Skeletal muscle tissue (tissue), 4 donors: ENCODE results near the gene MYH7. TPM values are rescaled to one million over a fixed set of nuclear protein-coding genes. Genes with fewer than 3 reads are reported as not detected.

Experiments
- H3K27ac ChIP-seq: one replicate; pipeline ENCODE4 v1.7.0; 2013; ENCODE audit warnings: mild to moderate bottlenecking, low read depth, low read length, inconsistent platforms
- H3K27me3 ChIP-seq, 3 donors: one replicate each; pipeline ENCODE4 v1.7.0; 2013; ENCODE audit warnings: low read length in 3 of 3; ENCODE audit not compliant: control insufficient read depth in 3 of 3, insufficient read depth in 3 of 3
- H3K36me3 ChIP-seq, 3 donors: one replicate each; pipeline ENCODE4 v1.7.0; 2013; ENCODE audit warnings: low read length in 3 of 3; ENCODE audit not compliant: control insufficient read depth in 3 of 3, insufficient read depth in 3 of 3
- H3K4me1 ChIP-seq, 3 donors: one replicate each; pipeline ENCODE4 v1.7.0; 2013; ENCODE audit warnings: low read length in 3 of 3, mild to moderate bottlenecking in 3 of 3; ENCODE audit not compliant: control insufficient read depth in 3 of 3, insufficient read depth in 3 of 3
- H3K4me3 ChIP-seq, 3 donors: one replicate each; pipeline ENCODE4 v1.7.0; 2013; ENCODE audit warnings: low read length in 3 of 3
- H3K9ac ChIP-seq, 3 donors: one replicate each; pipeline ENCODE4 v1.7.0; 2013; ENCODE audit warnings: low read length in 3 of 3, mild to moderate bottlenecking in 3 of 3, moderate library complexity in 2 of 3, low read depth in 1 of 3
- H3K9me3 ChIP-seq, 3 donors: one replicate each; pipeline ENCODE4 v1.7.0; 2013; ENCODE audit warnings: low read length in 3 of 3; ENCODE audit not compliant: control insufficient read depth in 3 of 3
- total RNA-seq: library from RNA; depleted of rRNA; stranded (reverse); fragments of >200 nt; gene quantifications from one replicate; pipeline ENCODE4 v1.2.3, GENCODE V29; 2014
- donor health status: Osteomylitis.

The MYH7 gene
- total RNA-seq, 1 donor from 2014 or later, result 426 TPM

DNA sequence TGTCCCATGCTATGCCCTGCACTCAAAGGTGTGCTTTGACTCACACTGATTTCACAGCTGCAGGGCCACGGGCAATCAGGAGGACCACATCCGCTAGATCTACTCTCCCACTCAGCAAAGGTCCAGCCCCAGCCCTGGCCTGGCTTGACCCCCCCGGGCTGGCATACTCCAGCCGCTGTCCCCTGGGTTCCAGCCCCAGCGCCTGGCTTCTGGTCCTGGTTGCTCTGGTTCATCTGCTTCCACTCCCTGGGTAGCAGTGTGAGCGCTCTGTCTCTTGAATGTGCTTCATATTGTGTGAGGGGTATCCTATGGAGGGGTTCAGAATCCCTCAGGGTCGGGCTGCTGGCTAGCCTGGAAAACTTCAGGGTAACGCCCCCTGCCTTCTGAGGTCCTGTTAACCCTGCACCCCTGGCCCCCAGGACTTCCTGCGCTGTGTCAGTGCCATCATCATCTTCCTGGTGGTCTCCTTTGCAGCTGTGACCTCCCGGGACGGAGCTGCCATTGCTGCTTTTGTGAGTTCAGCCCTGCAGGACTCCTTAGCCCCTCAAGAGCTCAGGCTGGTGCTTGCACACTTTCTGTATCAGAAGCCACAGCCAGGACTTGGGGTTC, 56.7 kb downstream of the MYH7 start:
- Histone ChIP-seq H3K4me3 (no peak overlapping the region), H3K27ac (no peak overlapping the region), H3K9ac (no peak overlapping the region), H3K27me3 (peaks cover 0 to 9% (median 0%) of the 10 kb centered on the region in 3 donors), H3K36me3 (peaks cover 3 to 34% (median 11%) of the 10 kb centered on the region in 3 donors), H3K4me1 (no peaks in the 10 kb centered on the region), H3K9me3 (no peaks in the 10 kb centered on the region)

DNA sequence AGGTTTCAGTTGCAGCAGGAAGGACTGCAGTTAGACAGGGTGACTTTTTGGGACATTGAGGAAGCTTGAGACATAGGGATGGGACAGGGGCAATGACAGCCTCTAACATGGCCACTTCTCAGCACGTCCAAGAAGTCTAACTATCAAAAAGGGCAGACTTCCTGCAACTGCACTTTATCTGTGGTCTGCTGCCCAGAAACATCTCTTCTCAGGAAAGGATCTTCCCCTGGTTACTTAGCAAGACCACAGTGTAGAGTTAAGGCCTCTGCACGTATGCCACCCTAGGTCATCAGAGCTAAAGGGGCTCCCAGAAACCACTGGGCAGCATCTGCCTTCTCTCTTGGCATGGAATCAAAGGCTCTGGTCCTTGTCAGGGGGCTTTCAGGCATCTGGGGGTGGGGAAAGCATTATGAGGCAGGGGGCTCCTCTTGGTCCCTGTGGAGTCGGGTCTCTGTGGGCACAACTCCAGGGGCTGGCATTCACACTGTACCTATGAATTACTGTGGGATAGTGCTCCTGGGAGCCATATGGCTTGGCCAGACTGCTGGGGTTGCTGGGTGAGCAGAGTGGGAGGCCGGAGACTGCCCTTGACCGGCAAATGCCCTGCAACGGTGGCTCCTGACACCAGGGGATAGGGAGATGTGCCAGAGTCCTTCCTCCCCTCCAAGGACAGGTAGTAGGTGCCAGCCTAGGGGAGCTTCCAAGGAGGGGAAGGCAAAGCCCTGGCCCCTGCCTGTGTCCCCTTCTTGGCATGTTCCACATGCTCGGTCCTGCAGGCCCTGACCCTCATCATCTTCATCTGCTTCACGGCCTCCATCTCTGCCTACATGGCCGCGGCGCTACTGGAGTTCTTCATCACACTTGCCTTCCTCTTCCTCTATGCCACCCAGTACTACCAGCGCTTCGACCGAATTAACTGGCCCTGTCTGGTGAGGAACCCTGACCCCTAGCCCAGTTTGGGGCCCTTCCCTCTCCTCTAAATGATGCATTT, 57.6 kb downstream of the MYH7 start:
- Histone ChIP-seq H3K27me3 (peaks cover 0 to 9% (median 0%) of the 10 kb centered on the region in 3 donors), H3K4me3 (no peak overlapping the region)

DNA sequence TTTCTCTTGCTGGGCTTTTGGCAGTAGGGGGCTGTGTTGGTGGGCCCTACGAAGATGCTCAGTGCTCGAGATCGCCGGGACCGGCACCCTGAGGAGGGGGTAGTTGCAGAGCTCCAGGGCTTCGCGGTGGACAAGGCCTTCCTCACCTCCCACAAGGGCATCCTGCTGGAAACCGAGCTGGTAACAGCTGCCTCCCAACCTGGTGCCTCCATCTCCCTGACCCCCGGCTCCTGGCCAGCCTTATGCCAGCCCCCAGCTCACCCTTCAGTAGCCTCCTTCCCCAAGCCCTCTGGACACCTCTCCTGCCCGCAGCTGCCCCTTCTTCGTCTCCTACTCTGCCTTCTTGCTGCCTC, 58.3 kb downstream of the MYH7 start:
- peaks cover under 1 to 19% (median 3%) of the 10 kb centered on the region in 3 donors for H3K36me3 ChIP-seq
- no peaks in the 10 kb centered on the region for H3K4me1 ChIP-seq
- H3K27me3 ChIP-seq, result peaks cover 0 to 9% (median 0%) of the 10 kb centered on the region in 3 donors
- H3K9me3 ChIP-seq, result no peaks in the 10 kb centered on the region
- no peak overlapping the region for H3K27ac ChIP-seq
- H3K9ac ChIP-seq, result peak overlapping the region in 1 of 3 donors; percentile 21
- H3K4me3 ChIP-seq, result no peak overlapping the region

More for the DNA sequence above, 57.6 kb downstream of the MYH7 start:
- Histone ChIP-seq H3K27ac (no peak overlapping the region), H3K9me3 (no peaks in the 10 kb centered on the region), H3K9ac (peak overlapping the region in 1 of 3 donors; percentile 21), H3K36me3 (peaks cover 3 to 26% (median 8%) of the 10 kb centered on the region in 3 donors), H3K4me1 (no peaks in the 10 kb centered on the region)

DNA sequence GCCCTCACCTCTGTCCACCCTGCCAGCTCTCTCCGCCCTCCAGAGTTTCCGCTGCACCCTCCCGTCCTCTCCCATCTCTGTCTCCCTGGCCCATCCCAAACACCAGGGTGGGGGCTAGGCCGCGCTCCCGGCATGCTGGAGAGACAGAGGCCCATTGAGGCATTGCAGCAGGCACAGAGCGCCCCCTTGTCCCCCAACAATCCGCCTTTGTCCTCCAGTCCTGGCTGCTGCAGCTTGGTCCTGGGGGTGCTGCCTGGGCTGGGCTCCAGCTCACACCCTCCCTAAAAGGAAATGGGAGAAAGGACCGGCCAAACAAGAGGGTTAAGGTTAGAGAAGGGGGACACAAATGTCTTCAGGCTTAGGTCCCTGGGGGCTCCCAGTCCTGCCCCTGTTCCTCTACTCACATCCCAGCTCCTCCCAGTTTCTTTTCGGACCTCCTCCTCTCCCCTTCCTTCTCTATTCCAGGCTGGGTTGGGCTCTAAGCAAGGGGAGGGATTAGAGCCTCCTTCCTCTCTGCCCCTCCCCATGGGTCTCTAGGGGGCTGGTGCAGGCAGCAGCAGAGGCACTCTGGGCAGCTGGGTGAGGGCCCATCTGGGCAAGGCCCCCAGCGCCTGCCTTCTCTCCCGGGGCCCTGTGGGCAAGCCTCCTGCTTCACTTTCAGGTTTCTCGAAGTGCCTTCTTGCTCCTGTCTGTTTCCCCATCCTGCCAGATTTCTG, 58.8 kb downstream of the MYH7 start, which contains the start of gene CMTM5:
TSS of gene CMTM5 (plus strand) at position 565 of the 716 bp plus-strand sequence. CDS start 206 bp downstream, outside the sequence.
- H3K27me3 ChIP-seq, result peaks cover 0 to 9% (median 0%) of the 10 kb centered on the region in 3 donors
- no peaks in the 10 kb centered on the region for H3K9me3 ChIP-seq
- peak within 1 kb of the TSS in 1 of 3 donors; percentile 45 for H3K4me3 ChIP-seq
- H3K36me3 ChIP-seq, result peaks cover 0 to 14% (median 3%) of the 10 kb centered on the region in 3 donors
- no peaks in the 10 kb centered on the region for H3K4me1 ChIP-seq
- H3K9ac ChIP-seq, result peak within 1 kb of the TSS in 1 of 3 donors; percentile 21
- H3K27ac ChIP-seq, result no peak within 1 kb of the TSS

DNA sequence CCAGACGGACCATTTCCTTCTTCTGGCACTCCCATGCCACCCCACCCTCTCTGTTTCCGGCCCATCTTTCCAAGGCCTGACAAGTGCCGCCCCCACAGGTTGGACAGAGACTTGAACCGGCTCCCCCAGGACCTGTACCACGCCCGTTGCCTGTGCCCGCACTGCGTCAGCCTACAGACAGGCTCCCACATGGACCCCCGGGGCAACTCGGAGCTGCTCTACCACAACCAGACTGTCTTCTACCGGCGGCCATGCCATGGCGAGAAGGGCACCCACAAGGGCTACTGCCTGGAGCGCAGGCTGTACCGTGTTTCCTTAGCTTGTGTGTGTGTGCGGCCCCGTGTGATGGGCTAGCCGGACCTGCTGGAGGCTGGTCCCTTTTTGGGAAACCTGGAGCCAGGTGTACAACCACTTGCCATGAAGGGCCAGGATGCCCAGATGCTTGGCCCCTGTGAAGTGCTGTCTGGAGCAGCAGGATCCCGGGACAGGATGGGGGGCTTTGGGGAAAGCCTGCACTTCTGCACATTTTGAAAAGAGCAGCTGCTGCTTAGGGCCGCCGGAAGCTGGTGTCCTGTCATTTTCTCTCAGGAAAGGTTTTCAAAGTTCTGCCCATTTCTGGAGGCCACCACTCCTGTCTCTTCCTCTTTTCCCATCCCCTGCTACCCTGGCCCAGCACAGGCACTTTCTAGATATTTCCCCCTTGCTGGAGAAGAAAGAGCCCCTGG, 59.8 kb downstream of the MYH7 start:
- no peaks in the 10 kb centered on the region for H3K4me1 ChIP-seq
- H3K27me3 ChIP-seq, result peaks cover 0 to 13% (median 0%) of the 10 kb centered on the region in 3 donors
- H3K4me3 ChIP-seq, result no peak overlapping the region
- H3K36me3 ChIP-seq, result peaks cover 0 to 5% (median 0%) of the 10 kb centered on the region in 3 donors
- H3K9ac ChIP-seq, result no peak overlapping the region
- no peaks in the 10 kb centered on the region for H3K9me3 ChIP-seq
- H3K27ac ChIP-seq, result no peak overlapping the region

DNA sequence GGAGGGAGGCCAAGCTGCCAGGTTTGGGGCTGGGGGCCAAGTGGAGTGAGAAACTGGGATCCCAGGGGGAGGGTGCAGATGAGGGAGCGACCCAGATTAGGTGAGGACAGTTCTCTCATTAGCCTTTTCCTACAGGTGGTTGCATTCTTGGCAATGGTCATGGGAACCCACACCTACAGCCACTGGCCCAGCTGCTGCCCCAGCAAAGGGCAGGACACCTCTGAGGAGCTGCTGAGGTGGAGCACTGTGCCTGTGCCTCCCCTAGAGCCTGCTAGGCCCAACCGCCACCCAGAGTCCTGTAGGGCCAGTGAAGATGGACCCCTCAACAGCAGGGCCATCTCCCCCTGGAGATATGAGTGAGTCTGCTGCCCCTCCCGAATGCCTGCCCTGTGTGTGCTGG, 62.4 kb downstream of the MYH7 start:
- no peak overlapping the region for H3K9ac ChIP-seq
- no peaks in the 10 kb centered on the region for H3K4me1 ChIP-seq
- no peak overlapping the region for H3K4me3 ChIP-seq
- H3K36me3 ChIP-seq, result no peaks in the 10 kb centered on the region
- H3K9me3 ChIP-seq, result no peaks in the 10 kb centered on the region
- H3K27me3 ChIP-seq, result peaks cover 0 to 6% (median 2%) of the 10 kb centered on the region in 3 donors
- no peak overlapping the region for H3K27ac ChIP-seq

DNA sequence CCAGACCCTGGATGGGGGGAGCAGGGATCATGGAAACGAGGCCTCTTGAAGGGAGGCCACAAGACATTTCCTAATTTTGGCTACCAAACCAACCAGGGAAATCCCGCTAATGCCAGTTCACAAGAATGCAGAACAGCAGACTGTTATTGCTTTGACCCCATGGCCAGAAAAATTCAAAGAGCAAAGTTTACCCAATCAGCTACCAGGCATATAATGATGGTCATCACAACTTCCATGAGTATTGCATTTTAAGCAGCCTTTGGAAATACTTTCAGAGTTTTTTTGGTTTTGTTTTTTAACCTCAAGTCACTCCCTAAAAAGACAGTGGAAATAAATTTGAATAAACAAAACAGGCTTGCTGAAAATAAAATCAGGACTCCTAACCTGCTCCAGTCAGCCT, 63.0 kb downstream of the MYH7 start, which contains the start of gene IL25:
TSS of gene IL25 (plus strand) at position 301 of the 400 bp plus-strand sequence.
- no peak within 1 kb of the TSS for H3K4me3 ChIP-seq
- H3K36me3 ChIP-seq, result no peaks in the 10 kb centered on the region
- no peak within 1 kb of the TSS for H3K27ac ChIP-seq
- no peaks in the 10 kb centered on the region for H3K9me3 ChIP-seq
- H3K27me3 ChIP-seq, result peaks cover 0 to 6% (median 6%) of the 10 kb centered on the region in 3 donors
- no peaks in the 10 kb centered on the region for H3K4me1 ChIP-seq
- H3K9ac ChIP-seq, result no peak within 1 kb of the TSS

DNA sequence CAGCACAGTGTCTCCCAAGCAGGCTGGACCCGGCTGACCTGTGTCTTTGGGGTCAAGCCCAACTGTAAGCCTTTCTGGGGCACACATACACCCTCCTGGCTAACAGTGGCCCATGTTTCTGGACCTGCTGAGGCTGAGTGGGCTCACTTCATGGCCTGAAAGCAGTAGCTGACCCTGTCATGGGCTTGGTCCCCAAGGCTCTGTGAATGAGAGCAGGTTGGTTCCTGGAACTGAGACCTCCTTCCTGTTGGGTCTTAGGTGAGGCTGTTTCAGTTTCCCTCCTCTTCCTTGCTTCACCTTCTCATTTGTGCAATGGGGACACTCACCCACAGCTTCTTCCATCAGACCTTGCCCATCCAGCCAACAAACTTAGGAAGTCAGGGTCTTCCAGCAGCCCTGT, 63.6 kb downstream of the MYH7 start:
- no peak overlapping the region for H3K27ac ChIP-seq
- H3K27me3 ChIP-seq, result peaks cover 0 to 12% (median 6%) of the 10 kb centered on the region in 3 donors
- H3K9me3 ChIP-seq, result no peaks in the 10 kb centered on the region
- H3K36me3 ChIP-seq, result no peaks in the 10 kb centered on the region
- H3K4me1 ChIP-seq, result no peaks in the 10 kb centered on the region
- no peak overlapping the region for H3K9ac ChIP-seq
- H3K4me3 ChIP-seq, result no peak overlapping the region

DNA sequence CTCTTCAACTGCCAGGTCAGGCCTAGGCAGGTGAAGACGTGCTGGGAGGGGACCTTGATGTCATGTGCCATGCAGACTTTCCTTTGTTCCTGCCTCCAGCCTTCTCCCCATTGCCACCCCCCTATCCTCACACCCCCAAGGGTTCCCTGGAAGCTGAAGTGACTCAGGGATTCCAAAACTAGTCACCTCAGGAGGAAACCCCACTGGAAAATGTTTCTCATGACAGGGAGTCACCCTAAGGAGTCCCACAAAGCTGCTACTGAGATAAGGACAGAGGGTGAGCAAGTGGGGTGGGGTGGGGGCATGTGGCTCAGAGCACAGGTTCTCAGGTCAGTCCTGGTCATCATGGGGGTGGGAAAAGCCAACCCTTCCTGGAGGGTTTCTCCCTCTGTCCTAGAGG, 65.2 kb downstream of the MYH7 start:
- Histone ChIP-seq H3K36me3 (no peaks in the 10 kb centered on the region), H3K27me3 (peaks cover 3 to 16% (median 13%) of the 10 kb centered on the region in 3 donors), H3K9ac (no peak overlapping the region), H3K9me3 (no peaks in the 10 kb centered on the region), H3K27ac (no peak overlapping the region), H3K4me3 (no peak overlapping the region), H3K4me1 (peaks cover 0 to 7% (median 0%) of the 10 kb centered on the region in 3 donors)
